ENCODE results near the gene ITM2C. TPM values are rescaled to one million over a fixed set of nuclear protein-coding genes. Genes with fewer than 3 reads are reported as not detected.

ITM2C gene
- total RNA-seq, 2 experiments from 2014 or later = 19.8 to 21.5 TPM

DNA sequence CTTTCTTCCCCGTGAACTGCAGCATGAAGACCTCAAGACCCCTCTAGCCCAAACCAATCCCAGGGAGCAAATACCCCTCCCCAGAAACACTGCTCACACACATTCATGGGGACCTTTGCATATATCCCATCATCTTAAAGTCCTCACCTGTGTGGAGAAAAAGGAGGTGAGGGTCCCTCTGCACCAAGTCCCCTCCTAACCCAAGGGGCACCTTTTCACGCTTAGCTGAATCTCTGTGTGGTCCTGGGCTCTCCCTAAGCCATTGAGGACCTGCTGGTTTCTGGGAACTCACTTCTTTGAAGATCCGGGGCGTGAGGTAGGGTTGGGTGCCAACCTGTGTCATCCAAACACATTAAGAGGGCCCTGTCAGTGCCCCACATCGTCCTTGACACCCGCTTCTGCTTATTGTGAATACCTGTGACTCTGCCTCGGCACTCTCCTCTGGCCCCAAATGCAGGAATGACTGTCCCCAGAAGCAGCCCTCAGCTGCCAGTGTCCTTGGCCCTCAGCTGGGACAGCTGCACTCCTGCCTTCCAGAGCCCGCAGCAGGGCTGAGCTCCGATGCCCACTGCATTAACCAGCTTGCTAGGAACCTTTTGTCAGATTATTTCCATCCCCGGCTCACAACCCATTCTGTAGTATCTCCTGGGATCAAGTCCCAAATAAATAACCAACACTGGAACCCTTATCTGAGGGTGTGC is 41.3 kb upstream of the ITM2C start:
- intact Hi-C loops (cut with DNase I, micrococcal nuclease) = no loop called here
- H3K36me3 ChIP-seq (ENCODE audit: insufficient read depth, low read length) = peaks cover 19% of the 10 kb centered on the region
- ChIA-PET POLR2A (no interaction called here), CTCF (interaction anchor here (1.1 to 2.0 kb wide), 3 partner anchors 164 to 664 kb away, joined by 4 to 28 read pairs (median 4); no protein-coding TSS in a partner anchor)
- H3K27ac Mint-ChIP-seq = no peak overlapping the region
- peaks cover 0 to 5% of the 10 kb centered on the region in 2 experiments for H3K9me3 ChIP-seq (ENCODE audit: control insufficient read depth in 1 of 2, insufficient read depth in 1 of 2, low read length in 2 of 2)
- TF ChIP-seq, protein P1, sequence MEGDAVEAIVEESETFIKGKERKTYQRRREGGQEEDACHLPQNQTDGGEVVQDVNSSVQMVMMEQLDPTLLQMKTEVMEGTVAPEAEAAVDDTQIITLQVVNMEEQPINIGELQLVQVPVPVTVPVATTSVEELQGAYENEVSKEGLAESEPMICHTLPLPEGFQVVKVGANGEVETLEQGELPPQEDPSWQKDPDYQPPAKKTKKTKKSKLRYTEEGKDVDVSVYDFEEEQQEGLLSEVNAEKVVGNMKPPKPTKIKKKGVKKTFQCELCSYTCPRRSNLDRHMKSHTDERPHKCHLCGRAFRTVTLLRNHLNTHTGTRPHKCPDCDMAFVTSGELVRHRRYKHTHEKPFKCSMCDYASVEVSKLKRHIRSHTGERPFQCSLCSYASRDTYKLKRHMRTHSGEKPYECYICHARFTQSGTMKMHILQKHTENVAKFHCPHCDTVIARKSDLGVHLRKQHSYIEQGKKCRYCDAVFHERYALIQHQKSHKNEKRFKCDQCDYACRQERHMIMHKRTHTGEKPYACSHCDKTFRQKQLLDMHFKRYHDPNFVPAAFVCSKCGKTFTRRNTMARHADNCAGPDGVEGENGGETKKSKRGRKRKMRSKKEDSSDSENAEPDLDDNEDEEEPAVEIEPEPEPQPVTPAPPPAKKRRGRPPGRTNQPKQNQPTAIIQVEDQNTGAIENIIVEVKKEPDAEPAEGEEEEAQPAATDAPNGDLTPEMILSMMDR (IDR thresholded peaks at IDR 0.05) = no peak
- no peak overlapping the region for H3K4me3 Mint-ChIP-seq
- ATAC-seq (ENCODE audit: poor library complexity) = no peak
- peaks cover 18% of the 10 kb centered on the region for H3K4me1 ChIP-seq (ENCODE audit: insufficient read depth, low read length)
- H3K4me3 ChIP-seq (ENCODE audit: low read length) = no peak overlapping the region
- H3K27ac ChIP-seq (ENCODE audit: low read depth in 1 of 2, low read length in 2 of 2) = no peak overlapping the region
- H3K4me1 Mint-ChIP-seq (ENCODE audit: low read depth) = peaks cover 6% of the 10 kb centered on the region
- H3K9me3 Mint-ChIP-seq = no peaks in the 10 kb centered on the region
- H3K27me3 ChIP-seq (ENCODE audit: control insufficient read depth in 1 of 2, insufficient read depth in 2 of 2, low read length in 2 of 2) = peaks cover 23 to 24% of the 10 kb centered on the region in 2 experiments
- peaks cover 27% of the 10 kb centered on the region for H3K27me3 Mint-ChIP-seq
- no peak for DNase-seq
- peaks cover 29% of the 10 kb centered on the region for H3K36me3 Mint-ChIP-seq (ENCODE audit: low read depth)

DNA sequence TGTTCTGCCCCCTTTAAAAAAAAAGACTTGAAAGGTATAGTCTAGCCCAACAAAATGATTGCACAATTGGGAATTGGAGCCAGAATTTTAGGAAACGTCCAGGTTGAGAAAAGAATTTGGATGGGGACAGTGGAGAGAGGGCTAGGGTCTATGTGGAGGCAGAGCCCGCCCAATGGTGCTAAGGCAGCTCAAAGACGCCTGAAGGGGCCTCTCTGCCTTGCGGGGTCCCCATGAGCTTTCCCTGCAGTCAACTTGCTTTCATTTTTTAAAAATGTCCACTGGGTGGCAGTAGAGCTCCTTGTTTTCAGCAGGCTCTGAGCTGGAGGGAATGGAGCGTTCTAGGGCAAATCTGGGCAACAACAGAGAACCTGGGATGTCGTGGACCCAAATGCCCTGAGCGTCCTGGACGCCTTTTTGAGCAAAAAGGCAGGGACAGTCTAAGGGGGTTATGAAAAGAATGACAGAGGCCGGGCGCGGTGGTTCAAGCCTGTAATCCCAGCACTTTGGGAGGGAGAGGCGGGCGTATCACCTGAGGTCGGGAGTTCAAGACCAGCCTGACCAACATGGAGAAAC is 40.2 kb upstream of the ITM2C start:
- ATAC-seq (ENCODE audit: poor library complexity) = peak; percentile 85
- H3K27me3 ChIP-seq (ENCODE audit: control insufficient read depth in 1 of 2, insufficient read depth in 2 of 2, low read length in 2 of 2) = peaks cover 27 to 28% of the 10 kb centered on the region in 2 experiments
- Mint-ChIP-seq H3K4me1 (ENCODE audit: low read depth) (peaks cover 10% of the 10 kb centered on the region), H3K9me3 (no peaks in the 10 kb centered on the region), H3K27me3 (peaks cover 35% of the 10 kb centered on the region), H3K36me3 (ENCODE audit: low read depth) (peaks cover 21% of the 10 kb centered on the region), H3K27ac (peak overlapping the region; percentile 18), H3K4me3 (peak overlapping the region; percentile 49)
- POLR2A ChIA-PET = interaction anchor here (0.7 to 1.1 kb wide), 5 partner anchors 16 to 163 kb away, joined by 3 to 6 read pairs (median 3); no protein-coding TSS in a partner anchor
- peaks cover 0 to 11% of the 10 kb centered on the region in 2 experiments for H3K9me3 ChIP-seq (ENCODE audit: control insufficient read depth in 1 of 2, insufficient read depth in 1 of 2, low read length in 2 of 2)
- H3K36me3 ChIP-seq (ENCODE audit: insufficient read depth, low read length) = peaks cover 10% of the 10 kb centered on the region
- TF ChIP-seq, protein P1 (IDR thresholded peaks at IDR 0.05) = peak; percentile 76
- H3K27ac ChIP-seq (ENCODE audit: low read depth in 1 of 2, low read length in 2 of 2) = no peak overlapping the region
- no peak overlapping the region for H3K4me3 ChIP-seq (ENCODE audit: low read length)
- CTCF ChIA-PET = interaction anchor here (0.7 to 2.3 kb wide), 16 partner anchors 10 to 627 kb away, joined by 3 to 28 read pairs (median 4); partner anchors contain the start of genes GPR55, ITM2C and PSMD1
- peaks cover 24% of the 10 kb centered on the region for H3K4me1 ChIP-seq (ENCODE audit: insufficient read depth, low read length)
- intact Hi-C loops (cut with DNase I, micrococcal nuclease) = loop anchor here (1.0 to 2.0 kb wide), 3 partner anchors 22 to 228 kb away; no protein-coding TSS in a partner anchor
- DNase-seq = peak in 12 of 14 experiments; percentile 13 to 88 (median 38)

DNA sequence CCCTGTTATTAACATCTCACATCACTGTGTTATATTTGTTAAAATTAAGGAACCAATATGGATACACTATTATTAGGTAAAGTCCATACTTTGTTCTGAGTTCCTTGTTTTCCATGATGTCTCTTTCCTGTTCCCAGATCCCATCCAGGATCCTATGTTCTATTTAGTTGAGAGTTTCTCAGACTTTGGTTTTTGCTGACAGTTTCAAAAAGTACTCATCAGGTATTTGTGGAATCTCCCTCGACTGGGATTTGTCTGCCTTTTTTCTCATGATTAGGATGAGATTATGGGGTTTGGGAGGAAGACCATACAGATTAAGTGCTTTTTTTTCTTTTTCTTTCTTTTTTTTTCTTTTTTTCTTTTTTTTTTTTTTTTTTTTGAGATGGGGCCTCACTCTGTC is 39.4 kb upstream of the ITM2C start:
- Mint-ChIP-seq H3K9me3 (no peaks in the 10 kb centered on the region), H3K4me1 (ENCODE audit: low read depth) (peaks cover 10% of the 10 kb centered on the region), H3K27ac (no peak overlapping the region), H3K36me3 (ENCODE audit: low read depth) (peaks cover 12% of the 10 kb centered on the region), H3K4me3 (no peak overlapping the region), H3K27me3 (peaks cover 43% of the 10 kb centered on the region)
- DNase-seq (no peak), ATAC-seq (ENCODE audit: poor library complexity) (no peak)
- CTCF ChIA-PET = interaction anchor here (1.4 to 2.3 kb wide), 3 partner anchors 25 to 227 kb away, joined by 3 to 8 read pairs (median 7); partner anchors contain the start of gene GPR55
- no peak overlapping the region for H3K27ac ChIP-seq (ENCODE audit: low read depth in 1 of 2, low read length in 2 of 2)
- H3K36me3 ChIP-seq (ENCODE audit: insufficient read depth, low read length) = peaks cover 10% of the 10 kb centered on the region
- POLR2A ChIA-PET = no interaction called here
- H3K9me3 ChIP-seq (ENCODE audit: control insufficient read depth in 1 of 2, insufficient read depth in 1 of 2, low read length in 2 of 2) = peaks cover 0 to 16% of the 10 kb centered on the region in 2 experiments
- H3K4me1 ChIP-seq (ENCODE audit: insufficient read depth, low read length) = peaks cover 24% of the 10 kb centered on the region
- intact Hi-C loops (cut with DNase I, micrococcal nuclease) = loop anchor here in 1 of 2 experiments (2.0 to 5.0 kb wide), 4 partner anchors 21 to 627 kb away; no protein-coding TSS in a partner anchor
- no peak overlapping the region for H3K4me3 ChIP-seq (ENCODE audit: low read length)
- H3K27me3 ChIP-seq (ENCODE audit: control insufficient read depth in 1 of 2, insufficient read depth in 2 of 2, low read length in 2 of 2) = peaks cover 27 to 28% of the 10 kb centered on the region in 2 experiments
- TF ChIP-seq, protein P1 (IDR thresholded peaks at IDR 0.05) = no peak
